H9 (cell line): ENCODE results near the gene TCF7L2. TPM values are rescaled to one million over a fixed set of nuclear protein-coding genes. Genes with fewer than 3 reads are reported as not detected.

Experiments
- DNase-seq: peaks from one replicate; pipeline ENCODE4 v3.0.0-alpha.2; 2017
- H2AFZ ChIP-seq: one replicate; pipeline ENCODE4 v1.6.1; 2013; ENCODE audit warnings: mild to moderate bottlenecking, low read length, control low read depth, moderate library complexity
- H2AK5ac ChIP-seq: 2 replicates; pipeline ENCODE4 v1.6.1; 2013; ENCODE audit warnings: low read length, control low read depth, mixed read lengths; ENCODE audit not compliant: insufficient read length
- H2BK120ac ChIP-seq: one replicate; pipeline ENCODE4 v1.6.1; 2013; ENCODE audit warnings: low read depth, mild to moderate bottlenecking, low read length, control low read depth, inconsistent platforms; ENCODE audit not compliant: poor library complexity, severe bottlenecking
- H2BK12ac ChIP-seq: 2 replicates; pipeline ENCODE4 v1.6.1; 2013; ENCODE audit warnings: low read length, control low read depth, mixed read lengths, low read depth; ENCODE audit not compliant: insufficient read length
- H2BK15ac ChIP-seq: 2 replicates; pipeline ENCODE4 v1.6.1; 2013; ENCODE audit warnings: low read depth, low read length, control low read depth
- H2BK20ac ChIP-seq: one replicate; pipeline ENCODE4 v1.6.1; 2013; ENCODE audit warnings: low read depth, mild to moderate bottlenecking, low read length, control low read depth, inconsistent platforms; ENCODE audit not compliant: poor library complexity, severe bottlenecking
- H2BK5ac ChIP-seq: 2 replicates; pipeline ENCODE4 v1.6.1; 2013; ENCODE audit warnings: low read length, control low read depth, mixed read lengths; ENCODE audit not compliant: insufficient read length
- H3K14ac ChIP-seq: 2 replicates; pipeline ENCODE4 v1.6.1; 2013; ENCODE audit warnings: low read length, control low read depth; ENCODE audit not compliant: insufficient read depth
- H3K18ac ChIP-seq: 2 replicates; pipeline ENCODE4 v1.6.1; 2013; ENCODE audit warnings: low read depth, mild to moderate bottlenecking, mixed read lengths, low read length, control low read depth; ENCODE audit not compliant: insufficient read length
- H3K23ac ChIP-seq: 2 replicates; pipeline ENCODE4 v1.6.1; 2013; ENCODE audit warnings: low read length, control low read depth, mixed read lengths, low read depth; ENCODE audit not compliant: insufficient read length
- H3K23me2 ChIP-seq: 2 replicates; pipeline ENCODE4 v1.6.1; 2013; ENCODE audit warnings: low read depth, mild to moderate bottlenecking, mixed read lengths, low read length, control low read depth; ENCODE audit not compliant: insufficient read length, poor library complexity, severe bottlenecking
- H3K27ac ChIP-seq: 2 replicates; pipeline ENCODE4 v1.5.1; 2013; ENCODE audit warnings: low read length, control low read depth, mixed read lengths, low read depth; ENCODE audit not compliant: insufficient read length
- H3K27me3 ChIP-seq: 2 replicates; pipeline ENCODE4 v1.6.1; 2013; ENCODE audit warnings: low read length, control low read depth, inconsistent platforms; ENCODE audit not compliant: insufficient read depth
- H3K4ac ChIP-seq: 2 replicates; pipeline ENCODE4 v1.6.1; 2013; ENCODE audit warnings: low read depth, mild to moderate bottlenecking, control low read depth, inconsistent platforms, low read length, moderate library complexity
- H3K4me1 ChIP-seq: 2 replicates; pipeline ENCODE4 v1.6.1; 2013; ENCODE audit warnings: low read length, control low read depth, inconsistent platforms; ENCODE audit not compliant: insufficient read depth
- H3K4me2 ChIP-seq: 2 replicates; pipeline ENCODE4 v1.6.1; 2013; ENCODE audit warnings: low read length, control low read depth, mixed read lengths; ENCODE audit not compliant: insufficient read length, insufficient read depth
- H3K56ac ChIP-seq: 2 replicates; pipeline ENCODE4 v1.6.1; 2013; ENCODE audit warnings: low read depth, mild to moderate bottlenecking, mixed read lengths, low read length, control low read depth; ENCODE audit not compliant: insufficient read length
- H3K79me1 ChIP-seq: 2 replicates; pipeline ENCODE4 v1.6.1; 2013; ENCODE audit warnings: low read depth, mild to moderate bottlenecking, moderate library complexity, low read length, control low read depth, inconsistent platforms; ENCODE audit not compliant: insufficient read depth, poor library complexity, severe bottlenecking
- H3K79me2 ChIP-seq: 2 replicates; pipeline ENCODE4 v1.6.1; 2013; ENCODE audit warnings: low read length, control low read depth, inconsistent platforms; ENCODE audit not compliant: insufficient read depth
- H3K9ac ChIP-seq: 2 replicates; pipeline ENCODE4 v1.6.1; 2013; ENCODE audit warnings: low read length, control low read depth, mixed read lengths; ENCODE audit not compliant: insufficient read length; ENCODE audit errors: extremely low read depth
- H3K9me3 ChIP-seq: one replicate; pipeline ENCODE4 v1.6.1; 2013; ENCODE audit warnings: low read depth, low read length, inconsistent platforms; ENCODE audit not compliant: control insufficient read depth
- H3T11ph ChIP-seq: one replicate; pipeline ENCODE4 v1.6.1; 2013; ENCODE audit warnings: mild to moderate bottlenecking, low read length, control low read depth, inconsistent platforms
- H4K20me1 ChIP-seq: one replicate; pipeline ENCODE4 v1.6.1; 2013; ENCODE audit not compliant: control insufficient read depth, insufficient read length, insufficient read depth
- H4K5ac ChIP-seq: 2 replicates; pipeline ENCODE4 v1.6.1; 2013; ENCODE audit warnings: low read depth, mild to moderate bottlenecking, mixed read lengths, low read length, control low read depth; ENCODE audit not compliant: insufficient read length
- H4K8ac ChIP-seq: replicated peaks from 2 replicates; pipeline ENCODE4 v1.6.1; 2013; ENCODE audit warnings: low read length, control low read depth, mixed read lengths, low read depth; ENCODE audit not compliant: insufficient read length
- H4K91ac ChIP-seq: 2 replicates; pipeline ENCODE4 v1.6.1; 2013; ENCODE audit warnings: low read depth, mild to moderate bottlenecking, moderate library complexity, mixed read lengths, low read length, control low read depth; ENCODE audit not compliant: insufficient read length
- H3K27ac Mint-ChIP-seq, 3 experiments: 2 replicates in 2 of 3; 3 replicates in 1 of 3; pipeline ENCODE4 v1.8.0; 2020 to 2021; ENCODE audit warnings: mixed read lengths in 3 of 3, mild to moderate bottlenecking in 1 of 3, moderate library complexity in 1 of 3
- H3K27me3 Mint-ChIP-seq: 2 replicates; pipeline ENCODE4 v1.8.0; 2021; ENCODE audit warnings: low read depth, mild to moderate bottlenecking, moderate library complexity, mixed read lengths
- H3K36me3 Mint-ChIP-seq, 3 experiments: 2 replicates in 2 of 3; 3 replicates in 1 of 3; pipeline ENCODE4 v1.8.0; 2020 to 2021; ENCODE audit warnings: low read depth in 3 of 3, mixed read lengths in 3 of 3; ENCODE audit not compliant: insufficient read depth in 1 of 3
- H3K4me1 Mint-ChIP-seq, 2 experiments: 2 replicates each; pipeline ENCODE4 v1.8.0; 2020; ENCODE audit warnings: mixed read lengths in 2 of 2
- H3K4me3 Mint-ChIP-seq, 2 experiments: 2 replicates in 1 of 2; 3 replicates in 1 of 2; pipeline ENCODE4 v1.8.0; 2020 to 2021; ENCODE audit warnings: mild to moderate bottlenecking in 2 of 2, mixed read lengths in 2 of 2, moderate library complexity in 1 of 2
- H3K9me3 Mint-ChIP-seq, 2 experiments: 2 replicates in 1 of 2; 3 replicates in 1 of 2; pipeline ENCODE4 v1.8.0; 2020; ENCODE audit warnings: mild to moderate bottlenecking in 2 of 2, mixed read lengths in 2 of 2, moderate library complexity in 1 of 2
- WGBS: extraction: QIAGEN DNeasy Blood & Tissue Kit; methylation state at CpG from one replicate; pipeline ENCODE4 v1.1.7; 2013; ENCODE audit warnings: missing lambda C conversion rate, low lambda C conversion rate, mixed read lengths; ENCODE audit not compliant: insufficient read length; ENCODE audit errors: extremely low coverage; 5-methylcytosine and 5-hydroxymethylcytosine counted together
- total RNA-seq: library from RNA; stranded (reverse); gene quantifications from 2 replicates; pipeline ENCODE4 v1.2.1, GENCODE V29; 2021
- TF ChIP-seq, protein P1 (sequence below): fragments of 200-600 bp; sonication (generic); conservative IDR thresholded peaks from 3 replicates; pipeline ENCODE4 v1.8.0; 2021; ENCODE audit warnings: antibody characterized with exemption, mild to moderate bottlenecking

TCF7L2 gene
- total RNA-seq, 1 experiment from 2014 or later: 71.1 TPM

DNA sequence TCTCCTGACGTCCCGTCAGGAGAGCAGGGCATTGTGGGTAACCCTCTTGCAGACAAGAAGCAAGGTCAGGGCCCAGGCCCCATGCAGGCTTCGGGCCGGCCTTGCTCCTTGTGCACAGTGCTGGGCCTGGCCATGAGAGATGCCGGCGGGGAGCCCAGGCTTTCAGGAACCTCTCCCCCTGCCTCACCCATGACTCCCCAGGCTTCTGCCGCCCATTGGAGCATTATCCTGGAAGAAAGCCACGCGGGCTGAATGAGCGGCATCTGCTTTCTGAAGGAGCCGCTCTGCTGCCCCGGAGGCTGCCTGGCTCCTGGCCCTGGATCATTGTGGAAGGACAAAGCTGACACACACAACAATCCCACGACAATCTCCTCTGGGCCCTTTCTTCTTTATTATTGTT is 233.5 kb downstream of the TCF7L2 start:
- Histone ChIP-seq H2BK120ac (no peak overlapping the region), H4K5ac (no peak overlapping the region), H2BK12ac (no peak overlapping the region), H3K18ac (no peak overlapping the region), H3K9ac (no peak overlapping the region), H3K4me1 (peaks cover 2% of the 10 kb centered on the region), H3T11ph (no peak overlapping the region), H3K9me3 (no peaks in the 10 kb centered on the region), H2AFZ (no peak overlapping the region), H2BK20ac (no peak overlapping the region), H3K23ac (no peak overlapping the region), H3K27ac (no peak overlapping the region), H3K79me2 (no peaks in the 10 kb centered on the region), H2AK5ac (no peak overlapping the region), H3K56ac (no peak overlapping the region), H4K8ac (no peak overlapping the region), H3K79me1 (no peaks in the 10 kb centered on the region), H2BK15ac (no peak overlapping the region), H4K91ac (no peak overlapping the region), H2BK5ac (no peak overlapping the region), H3K4me2 (no peak overlapping the region), H3K23me2 (no peaks in the 10 kb centered on the region), H3K27me3 (no peaks in the 10 kb centered on the region), H4K20me1 (peaks cover 4% of the 10 kb centered on the region), H3K4ac (no peak overlapping the region), H3K14ac (no peak overlapping the region)
- H3K4me1 Mint-ChIP-seq: peaks cover 20 to 21% of the 10 kb centered on the region in 2 experiments
- H3K36me3 Mint-ChIP-seq: no peaks in the 10 kb centered on the region
- peaks cover 5% of the 10 kb centered on the region for H3K27me3 Mint-ChIP-seq
- no peak for DNase-seq
- H3K9me3 Mint-ChIP-seq: no peaks in the 10 kb centered on the region
- no peak overlapping the region for H3K27ac Mint-ChIP-seq
- no peak overlapping the region for H3K4me3 Mint-ChIP-seq
- TF ChIP-seq, protein P1, sequence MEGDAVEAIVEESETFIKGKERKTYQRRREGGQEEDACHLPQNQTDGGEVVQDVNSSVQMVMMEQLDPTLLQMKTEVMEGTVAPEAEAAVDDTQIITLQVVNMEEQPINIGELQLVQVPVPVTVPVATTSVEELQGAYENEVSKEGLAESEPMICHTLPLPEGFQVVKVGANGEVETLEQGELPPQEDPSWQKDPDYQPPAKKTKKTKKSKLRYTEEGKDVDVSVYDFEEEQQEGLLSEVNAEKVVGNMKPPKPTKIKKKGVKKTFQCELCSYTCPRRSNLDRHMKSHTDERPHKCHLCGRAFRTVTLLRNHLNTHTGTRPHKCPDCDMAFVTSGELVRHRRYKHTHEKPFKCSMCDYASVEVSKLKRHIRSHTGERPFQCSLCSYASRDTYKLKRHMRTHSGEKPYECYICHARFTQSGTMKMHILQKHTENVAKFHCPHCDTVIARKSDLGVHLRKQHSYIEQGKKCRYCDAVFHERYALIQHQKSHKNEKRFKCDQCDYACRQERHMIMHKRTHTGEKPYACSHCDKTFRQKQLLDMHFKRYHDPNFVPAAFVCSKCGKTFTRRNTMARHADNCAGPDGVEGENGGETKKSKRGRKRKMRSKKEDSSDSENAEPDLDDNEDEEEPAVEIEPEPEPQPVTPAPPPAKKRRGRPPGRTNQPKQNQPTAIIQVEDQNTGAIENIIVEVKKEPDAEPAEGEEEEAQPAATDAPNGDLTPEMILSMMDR: no peak
- WGBS: no CpG with 5 or more reads among the region's 13 CpGs
